Measurements from ENCODE around the gene C1orf105. TPM values are rescaled to one million over a fixed set of nuclear protein-coding genes. Genes with fewer than 3 reads are reported as not detected.

The C1orf105 gene
- total and polyA plus RNA-seq, 2 of the 13 experiments (the other 11 are each of a cell fraction or from before 2014, with no cell fraction given) = 0.15 to 0.45 TPM

GRCh38 chr1:172431204-172431603 lies 10.7 kb downstream of the C1orf105 start:
- Histone ChIP-seq H3K4me2 (ENCODE audit: low read depth, low read length) (no peak overlapping the region), H3K79me2 (ENCODE audit: insufficient read depth, low read length) (no peaks in the 10 kb centered on the region), H3K27ac (ENCODE audit: extremely low read length, insufficient read depth, low read length) (no peak overlapping the region), H3K4me1 (ENCODE audit: insufficient read depth, low read length) (peaks cover 17% of the 10 kb centered on the region), H2AFZ (ENCODE audit: low read length) (no peak overlapping the region), H3K9me3 (ENCODE audit: low read length) (no peaks in the 10 kb centered on the region), H3K27me3 (ENCODE audit: control insufficient read depth in 1 of 2, insufficient read depth in 2 of 2, low read length in 2 of 2) (no peaks in the 10 kb centered on the region), H4K20me1 (ENCODE audit: insufficient read depth, low read length) (no peaks in the 10 kb centered on the region), H3K36me3 (replicated peaks in 1 of 2; ENCODE audit: control insufficient read depth in 1 of 2, insufficient read depth in 2 of 2, low read length in 2 of 2) (no peaks in the 10 kb centered on the region), H3K4me3 (replicated peaks in 1 of 3; ENCODE audit: insufficient read depth in 1 of 3, low read depth in 2 of 3, low read length in 3 of 3) (no peak overlapping the region), H3K9ac (ENCODE audit: insufficient read depth, low read depth, low read length) (no peak overlapping the region)
- WGBS (ENCODE audit: low lambda C conversion rate) = 89% methylated on average over 2 of the region's 2 CpGs
- intact Hi-C loops (cut with micrococcal nuclease; ENCODE audit: unreplicated experiment) = no loop called here
- CTCF ChIA-PET (ENCODE audit: low intra/inter-chr PET ratio, low total read pairs) = no interaction called here
- in situ Hi-C loops (cut with HindIII; ENCODE audit: extremely low pct_ligation_motif_present, low pct_unique_long_range_greater_than_20kb) = no loop called here
- DNase-seq (ENCODE audit: low spot score) (no peak), ATAC-seq (no peak), FAIRE-seq (no peak)
- BruUV-seq (replicated peaks) = no TSS peak
- POLR2A ChIA-PET = no interaction called here
- TF ChIP-seq TSC22D2 (CRISPR knock-in tag; IDR thresholded peaks at IDR 0.05; ENCODE audit: borderline replicate concordance) (no peak), ZNF816 (CRISPR knock-in tag; IDR thresholded peaks at IDR 0.05; ENCODE audit: borderline replicate concordance) (no peak), RAD51 (IDR thresholded peaks at IDR 0.05; ENCODE audit: borderline replicate concordance) (no peak), POGK (CRISPR knock-in tag; conservative IDR thresholded peaks at IDR 0.05) (no peak), GLI4 (CRISPR knock-in tag; IDR thresholded peaks at IDR 0.05; ENCODE audit: borderline replicate concordance) (no peak), GABPB1 (CRISPR knock-in tag; IDR thresholded peaks at IDR 0.05) (no peak), BORCS8-MEF2B (CRISPR knock-in tag; IDR thresholded peaks at IDR 0.05) (no peak), ZNF616 (CRISPR knock-in tag; IDR thresholded peaks at IDR 0.05; ENCODE audit: low read depth) (no peak), ZNF574 (CRISPR knock-in tag; IDR thresholded peaks at IDR 0.05) (no peak), SMAD9 (CRISPR knock-in tag; IDR thresholded peaks at IDR 0.05) (no peak), ASH2L (IDR thresholded peaks at IDR 0.05; ENCODE audit: insufficient read length, low read depth, low read length) (no peak)
- TF ChIP-seq, protein P1, sequence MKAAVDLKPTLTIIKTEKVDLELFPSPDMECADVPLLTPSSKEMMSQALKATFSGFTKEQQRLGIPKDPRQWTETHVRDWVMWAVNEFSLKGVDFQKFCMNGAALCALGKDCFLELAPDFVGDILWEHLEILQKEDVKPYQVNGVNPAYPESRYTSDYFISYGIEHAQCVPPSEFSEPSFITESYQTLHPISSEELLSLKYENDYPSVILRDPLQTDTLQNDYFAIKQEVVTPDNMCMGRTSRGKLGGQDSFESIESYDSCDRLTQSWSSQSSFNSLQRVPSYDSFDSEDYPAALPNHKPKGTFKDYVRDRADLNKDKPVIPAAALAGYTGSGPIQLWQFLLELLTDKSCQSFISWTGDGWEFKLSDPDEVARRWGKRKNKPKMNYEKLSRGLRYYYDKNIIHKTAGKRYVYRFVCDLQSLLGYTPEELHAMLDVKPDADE (CRISPR knock-in tag; IDR thresholded peaks at IDR 0.05) = no peak
- TF ChIP-seq, protein P2, sequence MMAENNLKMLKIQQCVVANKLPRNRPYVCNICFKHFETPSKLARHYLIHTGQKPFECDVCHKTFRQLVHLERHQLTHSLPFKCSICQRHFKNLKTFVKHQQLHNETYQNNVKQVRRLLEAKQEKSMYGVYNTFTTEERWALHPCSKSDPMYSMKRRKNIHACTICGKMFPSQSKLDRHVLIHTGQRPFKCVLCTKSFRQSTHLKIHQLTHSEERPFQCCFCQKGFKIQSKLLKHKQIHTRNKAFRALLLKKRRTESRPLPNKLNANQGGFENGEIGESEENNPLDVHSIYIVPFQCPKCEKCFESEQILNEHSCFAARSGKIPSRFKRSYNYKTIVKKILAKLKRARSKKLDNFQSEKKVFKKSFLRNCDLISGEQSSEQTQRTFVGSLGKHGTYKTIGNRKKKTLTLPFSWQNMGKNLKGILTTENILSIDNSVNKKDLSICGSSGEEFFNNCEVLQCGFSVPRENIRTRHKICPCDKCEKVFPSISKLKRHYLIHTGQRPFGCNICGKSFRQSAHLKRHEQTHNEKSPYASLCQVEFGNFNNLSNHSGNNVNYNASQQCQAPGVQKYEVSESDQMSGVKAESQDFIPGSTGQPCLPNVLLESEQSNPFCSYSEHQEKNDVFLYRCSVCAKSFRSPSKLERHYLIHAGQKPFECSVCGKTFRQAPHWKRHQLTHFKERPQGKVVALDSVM (CRISPR knock-in tag; IDR thresholded peaks at IDR 0.05) = no peak
- TF ChIP-seq, protein P3, sequence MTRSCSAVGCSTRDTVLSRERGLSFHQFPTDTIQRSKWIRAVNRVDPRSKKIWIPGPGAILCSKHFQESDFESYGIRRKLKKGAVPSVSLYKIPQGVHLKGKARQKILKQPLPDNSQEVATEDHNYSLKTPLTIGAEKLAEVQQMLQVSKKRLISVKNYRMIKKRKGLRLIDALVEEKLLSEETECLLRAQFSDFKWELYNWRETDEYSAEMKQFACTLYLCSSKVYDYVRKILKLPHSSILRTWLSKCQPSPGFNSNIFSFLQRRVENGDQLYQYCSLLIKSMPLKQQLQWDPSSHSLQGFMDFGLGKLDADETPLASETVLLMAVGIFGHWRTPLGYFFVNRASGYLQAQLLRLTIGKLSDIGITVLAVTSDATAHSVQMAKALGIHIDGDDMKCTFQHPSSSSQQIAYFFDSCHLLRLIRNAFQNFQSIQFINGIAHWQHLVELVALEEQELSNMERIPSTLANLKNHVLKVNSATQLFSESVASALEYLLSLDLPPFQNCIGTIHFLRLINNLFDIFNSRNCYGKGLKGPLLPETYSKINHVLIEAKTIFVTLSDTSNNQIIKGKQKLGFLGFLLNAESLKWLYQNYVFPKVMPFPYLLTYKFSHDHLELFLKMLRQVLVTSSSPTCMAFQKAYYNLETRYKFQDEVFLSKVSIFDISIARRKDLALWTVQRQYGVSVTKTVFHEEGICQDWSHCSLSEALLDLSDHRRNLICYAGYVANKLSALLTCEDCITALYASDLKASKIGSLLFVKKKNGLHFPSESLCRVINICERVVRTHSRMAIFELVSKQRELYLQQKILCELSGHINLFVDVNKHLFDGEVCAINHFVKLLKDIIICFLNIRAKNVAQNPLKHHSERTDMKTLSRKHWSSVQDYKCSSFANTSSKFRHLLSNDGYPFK (CRISPR knock-in tag; IDR thresholded peaks at IDR 0.05; ENCODE audit: borderline replicate concordance) = no peak

Data from HepG2 (cell line).